DOHH2 (cell line): ENCODE data around the gene AP4M1.

Experiments used
- CTCF ChIP-seq: fragments of 200-600 bp; sonication (generic); IDR thresholded peaks from one replicate; pipeline ENCODE4 v1.5.1; 2014; ENCODE audit warnings: antibody characterized with exemption, mild to moderate bottlenecking, low read depth, low read length; ENCODE audit not compliant: poor library complexity, severe bottlenecking
- EZH2phosphoT487 ChIP-seq: fragments of 200-600 bp; sonication (generic); IDR thresholded peaks from 2 replicates; pipeline ENCODE4 v1.6.1; 2017; ENCODE audit warnings: borderline replicate concordance, mild to moderate bottlenecking, antibody characterized with exemption, low read length, moderate library complexity, mixed read lengths

- TF ChIP-seq CTCF (no peak), EZH2phosphoT487 (no peak)
Measured at GRCh38 chr7:100093054-100093453, 8.4 kb upstream of the AP4M1 start.
